ENCODE data around the gene OR10V1.
A peak's percentile ranks its signal among the peaks of the same experiment; 100 is the strongest.
"Not testable (repeated sequence)": the region's sequence is repeated elsewhere in the genome, so short reads cannot be mapped to it uniquely, and the experiment has no call there.

OR10V1 gene

GRCh38 chr11:59719556-59719955, 5.9 kb upstream of the OR10V1 start:
- Histone ChIP-seq H3K4me3 (no peak overlapping the region), H3K27ac (no peak overlapping the region)

- Histone ChIP-seq H3K27ac (no peak overlapping the region), H3K4me3 (no peak overlapping the region)
Measured at GRCh38 chr11:59716051-59716450, 2.4 kb upstream of the OR10V1 start.

GRCh38 chr11:59710136-59710847, 3.4 kb downstream of the OR10V1 start:
- Histone ChIP-seq H3K4me3 (no peak overlapping the region), H3K27ac (no peak overlapping the region)

- no peak overlapping the region for H3K27ac ChIP-seq
- no peak overlapping the region for H3K4me3 ChIP-seq
Measured at GRCh38 chr11:59708537-59708936, 5.1 kb downstream of the OR10V1 start.

GRCh38 chr11:59707371-59707770, 6.3 kb downstream of the OR10V1 start:
- Histone ChIP-seq H3K27ac (no peak overlapping the region), H3K4me3 (no peak overlapping the region)

- Histone ChIP-seq H3K4me3 (no peak overlapping the region), H3K27ac (peak overlapping the region in 3 of 21 experiments; percentile 13 to 51 (median 35))
Measured at GRCh38 chr11:59706518-59707285, 6.9 kb downstream of the OR10V1 start.

- Histone ChIP-seq H3K27ac (no peak overlapping the region), H3K4me3 (no peak overlapping the region)
Measured at GRCh38 chr11:59705294-59705693, 8.4 kb downstream of the OR10V1 start.

GRCh38 chr11:59703515-59703914, 10.1 kb downstream of the OR10V1 start:
- H3K4me3 ChIP-seq: not testable (repeated sequence)

GRCh38 chr11:59700157-59700556, 13.5 kb downstream of the OR10V1 start:
- not testable (repeated sequence) for H3K27ac ChIP-seq, H3K4me3 ChIP-seq

More at GRCh38 chr11:59703515-59703914, 10.1 kb downstream of the OR10V1 start:
- H3K27ac ChIP-seq: not testable (repeated sequence)

GRCh38 chr11:59698506-59698905, 15.1 kb downstream of the OR10V1 start:
- Histone ChIP-seq H3K27ac (no peak overlapping the region), H3K4me3 (no peak overlapping the region)

- no peak overlapping the region for H3K27ac ChIP-seq
- no peak overlapping the region for H3K4me3 ChIP-seq
Measured at GRCh38 chr11:59692915-59693314, 20.7 kb downstream of the OR10V1 start.

GRCh38 chr11:59691156-59691555, 22.5 kb downstream of the OR10V1 start:
- H3K27ac ChIP-seq: no peak overlapping the region
- no peak overlapping the region for H3K4me3 ChIP-seq

GRCh38 chr11:59689015-59689414, 24.6 kb downstream of the OR10V1 start:
- H3K27ac ChIP-seq: no peak overlapping the region

GRCh38 chr11:59681260-59681725, 32.4 kb downstream of the OR10V1 start:
- H3K27ac ChIP-seq, H3K4me3 ChIP-seq: not testable (repeated sequence)

More at GRCh38 chr11:59689015-59689414, 24.6 kb downstream of the OR10V1 start:
- H3K4me3 ChIP-seq: no peak overlapping the region

GRCh38 chr11:59680287-59681154, 33.1 kb downstream of the OR10V1 start:
- Histone ChIP-seq H3K4me3 (no peak overlapping the region), H3K27ac (no peak overlapping the region)

GRCh38 chr11:59679347-59679746, 34.3 kb downstream of the OR10V1 start:
- Histone ChIP-seq H3K27ac (no peak overlapping the region), H3K4me3 (no peak overlapping the region)

GRCh38 chr11:59678813-59679165, 34.9 kb downstream of the OR10V1 start:
- Histone ChIP-seq H3K27ac (no peak overlapping the region), H3K4me3 (no peak overlapping the region)

- Histone ChIP-seq H3K4me3 (no peak overlapping the region), H3K27ac (no peak overlapping the region)
Measured at GRCh38 chr11:59678118-59678812, 35.4 kb downstream of the OR10V1 start.

- H3K27ac ChIP-seq: no peak overlapping the region
- no peak overlapping the region for H3K4me3 ChIP-seq
Measured at GRCh38 chr11:59676205-59676604, 37.4 kb downstream of the OR10V1 start.

GRCh38 chr11:59674291-59674690, 39.4 kb downstream of the OR10V1 start:
- no peak overlapping the region for H3K27ac ChIP-seq
- no peak overlapping the region for H3K4me3 ChIP-seq
